SIG-M5 treated with dmso at 0.1 percent for 504 hours (cell line): ENCODE measurements around the gene CTCFL.

ENCODE experiments used
- DNase-seq: peaks from one replicate; lab custom pipeline; 2025; ENCODE audit not compliant: unreplicated experiment; lab: John Stamatoyannopoulos, UW

Gene CTCFL

DNA sequence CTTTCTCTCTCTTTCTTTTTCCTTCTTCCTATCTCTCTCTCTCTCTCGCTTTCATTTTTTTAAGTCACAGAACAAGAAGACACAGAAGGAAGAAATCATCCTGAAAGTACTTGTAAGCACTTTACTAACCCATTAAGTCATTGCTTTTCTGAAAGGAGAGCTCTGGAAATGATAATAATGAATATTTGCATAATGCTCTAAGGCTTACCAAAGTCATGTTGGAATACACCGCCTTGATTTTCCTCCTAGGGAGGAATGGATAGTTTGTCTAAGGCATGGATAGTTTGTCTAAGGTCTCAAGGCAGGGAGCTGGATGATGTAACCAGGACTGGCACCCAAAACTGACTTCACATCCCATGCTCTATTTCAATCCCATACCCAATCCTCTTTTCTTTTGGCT, 12.9 kb upstream of the CTCFL start:
- DNase-seq: no peak

DNA sequence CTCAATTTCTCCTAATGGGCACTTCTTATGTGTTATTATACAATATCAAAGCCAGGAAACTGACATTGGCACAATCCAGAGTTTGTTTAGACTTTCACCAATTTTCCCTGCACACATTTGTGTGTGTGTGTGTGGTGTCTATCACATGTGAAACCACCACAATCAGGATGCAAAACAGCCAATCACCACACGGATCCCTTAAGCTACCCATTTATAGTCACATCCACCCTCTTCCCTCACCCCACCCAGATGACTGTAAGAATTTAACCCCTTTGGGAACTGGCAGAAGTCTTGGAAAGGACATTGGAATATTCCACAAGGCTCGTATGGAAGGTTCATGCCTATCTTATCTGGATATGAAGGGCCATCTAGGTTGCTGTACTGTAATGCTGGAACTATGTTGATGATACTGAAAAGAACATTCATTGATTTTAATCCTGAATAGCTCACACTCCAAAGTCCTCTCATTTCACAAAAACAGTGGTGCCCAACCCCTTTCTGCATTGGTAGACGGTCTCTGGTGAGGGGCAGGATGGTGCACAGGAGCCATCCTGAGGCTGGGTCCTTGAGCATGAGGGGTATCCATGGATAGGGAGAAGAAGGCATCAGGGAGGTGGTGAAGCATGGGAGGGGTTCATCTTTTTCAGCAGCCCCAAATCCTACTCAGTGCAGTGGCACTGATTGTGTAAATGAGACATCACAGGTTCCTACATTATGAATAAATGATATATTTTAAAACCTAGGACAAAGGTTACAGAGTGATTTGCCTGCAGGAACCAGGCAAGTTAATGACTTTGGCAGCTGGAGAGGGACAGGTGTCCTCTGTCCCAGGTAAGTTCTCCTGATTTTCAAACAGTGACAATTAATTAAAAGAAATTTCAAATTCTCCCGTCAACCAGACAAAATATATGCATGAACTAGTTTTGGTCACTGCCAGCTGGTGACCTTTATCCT, 12.1 kb upstream of the CTCFL start:
- DNase-seq: no peak

DNA sequence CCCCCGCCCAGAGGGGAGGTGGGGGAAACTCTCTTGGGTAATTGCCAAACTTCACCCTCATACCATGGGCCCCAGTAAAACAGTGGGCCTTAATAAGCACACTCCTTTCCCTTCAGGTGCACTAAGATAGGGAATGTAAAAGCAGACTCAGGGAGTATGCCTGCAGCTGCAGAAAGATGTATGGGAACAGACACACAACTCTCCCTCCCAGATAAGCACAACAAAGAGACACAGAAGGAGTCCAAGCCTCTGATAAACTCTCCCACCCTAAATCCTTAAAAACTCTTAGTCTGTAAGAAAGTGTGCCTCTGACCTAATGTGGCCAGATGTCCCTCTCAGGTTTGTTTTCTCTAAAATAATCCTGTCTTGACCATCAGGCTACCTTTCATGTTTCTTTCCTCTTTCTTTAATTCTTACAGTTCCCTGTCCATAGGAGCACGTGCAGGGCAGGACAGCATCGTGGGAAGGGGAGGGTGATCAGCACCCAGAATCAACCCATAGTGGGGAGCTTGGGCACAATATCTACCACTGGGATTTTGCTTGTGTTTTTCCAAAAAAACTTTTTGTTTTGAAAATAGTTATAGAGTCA, 11.3 kb upstream of the CTCFL start:
- DNase-seq: no peak

DNA sequence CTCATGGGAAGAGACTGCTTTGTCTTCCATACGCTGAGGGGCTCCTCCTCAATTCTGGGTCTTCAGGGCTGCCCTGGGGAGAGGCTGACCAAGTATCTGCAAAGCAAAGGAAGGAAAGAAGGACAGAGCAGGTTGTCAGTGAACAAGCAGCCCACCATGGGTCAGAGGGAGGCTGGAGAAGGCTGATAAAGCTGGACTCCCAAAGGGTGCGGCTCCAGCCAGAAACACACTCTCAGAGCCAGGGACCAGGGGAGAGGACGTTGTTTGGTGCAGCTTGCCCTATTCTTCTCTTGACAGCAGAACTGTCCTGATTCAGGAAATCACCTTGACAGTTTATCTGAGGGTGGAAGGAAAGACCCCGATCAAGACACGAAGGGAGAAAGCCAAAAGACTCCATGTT, 10.4 kb upstream of the CTCFL start:
- no peak for DNase-seq

DNA sequence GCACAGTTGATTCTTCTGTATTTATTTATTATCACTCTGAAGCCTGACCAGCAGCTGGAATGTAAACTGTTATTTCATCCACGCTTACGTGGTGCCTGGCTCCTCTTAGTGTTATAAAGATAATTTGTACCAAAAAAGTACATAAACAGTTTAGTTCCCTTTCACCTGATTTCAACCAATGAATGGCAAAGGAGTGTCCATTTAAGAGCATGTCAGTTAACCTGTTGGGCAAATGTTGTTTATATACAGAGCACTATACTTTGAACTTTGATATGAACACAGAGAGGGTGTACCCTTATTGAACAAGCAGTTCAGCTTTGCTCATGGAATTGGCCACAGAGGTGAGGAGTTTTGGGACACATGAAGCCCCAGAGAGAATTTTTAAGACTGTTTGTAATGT, 7.2 kb upstream of the CTCFL start:
- DNase-seq: no peak

DNA sequence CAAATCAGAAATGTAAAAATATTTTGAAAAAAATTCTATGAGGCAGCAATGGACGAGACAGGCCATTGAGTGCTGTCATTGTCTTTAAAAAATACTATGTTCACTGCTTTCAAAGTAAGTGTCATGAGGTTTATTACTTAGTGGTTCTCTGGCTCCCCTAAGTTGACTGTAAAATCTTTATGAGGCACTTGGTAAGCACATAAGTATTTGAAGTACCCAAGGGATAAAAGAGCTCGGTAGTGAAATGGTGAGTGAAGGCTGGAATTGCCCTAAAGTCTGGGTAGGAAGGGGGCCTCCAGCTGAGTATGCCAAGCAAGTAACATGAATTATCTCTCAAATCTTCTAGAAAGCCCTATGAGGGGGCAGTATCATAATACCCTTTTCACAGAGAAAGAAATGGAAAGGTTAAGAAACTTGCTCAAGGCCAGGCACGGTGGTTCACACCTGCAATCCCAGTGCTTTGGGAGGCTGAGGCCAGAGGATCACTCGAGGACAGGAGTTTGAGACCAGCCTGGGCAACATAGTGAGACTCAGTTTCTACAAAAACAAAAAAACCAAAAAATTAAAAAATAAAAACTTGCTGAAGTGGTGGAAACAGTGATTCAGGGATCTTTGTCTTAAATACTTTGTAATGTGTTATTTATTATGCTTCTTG, 5.5 kb upstream of the CTCFL start:
- no peak for DNase-seq

DNA sequence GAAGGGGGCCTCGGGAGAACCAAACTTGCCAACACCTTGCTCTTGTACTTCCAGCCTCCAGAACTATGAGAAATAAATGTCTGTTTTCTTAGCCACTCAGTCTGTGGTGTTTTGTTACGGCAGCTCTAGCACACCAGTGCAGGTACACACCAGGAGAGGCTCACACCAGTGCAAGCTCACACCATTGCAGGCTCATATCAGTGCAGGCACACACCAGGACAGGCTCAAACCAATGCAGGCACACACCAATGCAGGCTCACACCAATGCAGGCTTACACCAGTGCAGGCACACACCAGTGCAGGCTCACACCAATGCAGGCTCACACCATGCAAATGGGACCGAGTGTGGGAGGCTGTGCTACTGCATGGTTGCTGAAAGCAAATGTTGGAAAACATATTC, 4.9 kb upstream of the CTCFL start:
- DNase-seq: no peak

DNA sequence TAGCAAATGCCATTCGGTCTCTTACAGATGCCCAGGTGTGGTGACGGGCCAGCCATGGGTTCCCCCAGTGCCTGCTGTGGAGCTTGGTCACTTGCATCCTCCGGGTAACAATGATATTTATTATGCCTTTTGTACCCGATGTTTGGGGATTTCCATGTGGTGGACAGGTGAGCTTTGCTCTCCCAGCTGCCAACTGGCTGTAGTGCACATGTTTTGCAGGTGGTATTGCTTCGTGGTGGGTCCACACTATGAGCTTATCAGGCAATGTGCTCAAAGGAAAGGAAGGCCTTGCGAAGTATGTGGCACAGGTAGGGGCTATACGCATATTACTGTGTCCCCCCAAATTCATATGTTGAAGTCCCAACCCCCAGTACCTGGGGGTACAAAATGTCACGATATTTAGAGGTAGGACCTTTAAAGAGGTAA, 4.2 kb upstream of the CTCFL start:
- DNase-seq: no peak

DNA sequence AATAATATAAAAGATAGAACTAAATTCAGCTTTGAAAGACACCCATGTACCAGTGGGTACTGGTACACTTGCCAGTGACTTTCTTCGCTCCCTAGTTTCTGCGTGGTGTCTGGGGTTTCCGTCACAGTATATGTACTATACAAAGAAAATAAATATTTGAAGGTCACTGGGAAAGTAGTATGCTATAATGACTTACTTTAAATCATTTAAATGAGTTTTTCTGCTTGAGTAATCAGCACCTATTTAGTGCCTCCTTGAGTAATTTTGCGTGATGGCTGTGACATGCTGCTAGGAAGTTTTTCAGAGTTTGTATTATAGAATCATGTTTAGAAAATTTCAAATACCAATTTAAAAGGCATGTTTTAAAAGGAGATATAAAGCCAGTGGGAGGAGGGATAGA, 3.2 kb upstream of the CTCFL start:
- DNase-seq: no peak

DNA sequence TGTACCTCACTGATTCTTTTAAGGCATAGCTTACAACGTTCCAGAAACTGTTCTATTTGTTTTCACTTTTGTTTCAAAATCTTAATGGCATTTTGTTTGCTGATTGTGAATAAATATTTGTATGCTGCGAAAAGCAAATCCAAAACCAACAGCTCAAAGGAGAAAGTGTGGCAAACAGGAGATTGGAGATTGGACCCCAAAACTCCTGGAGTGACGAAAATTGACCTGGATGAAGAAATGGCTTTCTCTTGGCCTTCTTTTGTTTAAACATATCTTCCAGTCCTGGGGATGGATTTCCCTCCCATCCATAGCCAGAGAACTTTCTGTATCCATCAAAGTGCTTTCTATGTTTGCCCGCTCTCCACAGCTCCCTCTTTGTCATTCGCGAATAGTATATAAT, 2.8 kb upstream of the CTCFL start:
- DNase-seq: no peak

DNA sequence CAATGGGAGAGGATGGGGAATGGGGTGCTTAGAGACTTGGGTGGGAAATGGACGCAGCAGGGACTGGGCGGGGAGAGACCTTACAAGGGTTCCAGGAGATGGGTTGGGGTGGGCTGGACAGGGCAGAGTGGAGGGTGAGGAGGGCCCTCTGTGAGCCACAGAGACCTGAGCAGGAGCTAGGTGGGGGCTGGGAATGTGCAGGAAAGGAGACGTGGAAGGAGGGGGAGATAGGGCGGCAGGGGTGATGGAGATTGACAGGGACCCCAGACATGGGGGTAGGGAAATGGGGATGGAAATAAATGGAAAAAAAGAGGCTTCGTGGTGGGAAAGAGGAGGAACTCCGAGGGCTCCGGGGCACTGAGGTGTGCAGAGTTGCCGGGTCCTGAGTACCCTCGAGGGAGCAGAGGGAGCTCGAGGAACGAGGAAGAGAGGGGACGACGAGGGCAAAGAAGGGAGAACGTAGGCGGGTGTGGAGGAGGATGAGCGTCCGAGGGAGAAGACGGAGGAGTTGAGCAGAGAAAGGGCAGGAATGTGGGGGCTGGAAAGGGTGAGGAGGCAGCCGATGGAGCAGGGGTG, 2.0 kb upstream of the CTCFL start:
- DNase-seq: no peak

DNA sequence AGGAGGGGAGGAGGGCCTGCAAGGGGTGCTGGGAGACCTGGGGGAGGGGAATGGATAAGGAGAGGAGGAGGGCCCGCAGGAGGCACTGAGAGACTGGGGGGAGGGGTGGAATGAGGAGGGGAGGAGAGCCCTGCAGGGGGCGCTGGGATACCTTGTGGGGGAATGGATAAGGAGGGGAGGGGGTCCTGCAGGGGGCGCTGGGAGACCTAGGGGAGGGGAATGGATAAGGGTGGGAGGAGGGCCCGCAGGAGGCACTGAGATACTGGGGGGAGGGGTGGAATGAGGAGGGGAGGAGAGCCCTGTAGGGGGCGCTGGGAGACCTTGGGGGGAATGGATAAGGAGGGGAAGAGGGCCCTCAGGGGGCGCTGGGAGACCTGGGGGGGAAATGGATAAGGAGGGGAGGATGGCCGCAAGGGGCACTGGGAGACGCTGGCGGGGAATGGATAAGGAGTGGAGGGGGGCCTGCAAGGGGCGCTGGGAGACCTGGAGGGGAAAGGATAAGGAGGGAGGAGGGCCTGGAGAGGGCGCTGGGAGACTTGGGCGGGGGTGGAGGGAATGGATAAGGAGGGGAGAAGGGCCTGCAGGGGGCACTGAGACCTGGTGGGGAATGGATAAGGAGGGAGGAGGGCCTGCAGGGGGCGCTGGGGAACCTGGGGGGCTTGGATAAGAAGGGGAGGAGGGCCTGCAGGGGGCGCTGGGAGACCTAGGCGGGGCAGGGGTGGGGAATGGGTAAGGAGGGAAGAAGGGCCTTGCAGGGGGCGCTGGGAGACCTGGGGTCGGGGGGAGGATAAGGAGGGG, 1.3 kb upstream of the CTCFL start:
- peak; percentile 46 for DNase-seq

DNA sequence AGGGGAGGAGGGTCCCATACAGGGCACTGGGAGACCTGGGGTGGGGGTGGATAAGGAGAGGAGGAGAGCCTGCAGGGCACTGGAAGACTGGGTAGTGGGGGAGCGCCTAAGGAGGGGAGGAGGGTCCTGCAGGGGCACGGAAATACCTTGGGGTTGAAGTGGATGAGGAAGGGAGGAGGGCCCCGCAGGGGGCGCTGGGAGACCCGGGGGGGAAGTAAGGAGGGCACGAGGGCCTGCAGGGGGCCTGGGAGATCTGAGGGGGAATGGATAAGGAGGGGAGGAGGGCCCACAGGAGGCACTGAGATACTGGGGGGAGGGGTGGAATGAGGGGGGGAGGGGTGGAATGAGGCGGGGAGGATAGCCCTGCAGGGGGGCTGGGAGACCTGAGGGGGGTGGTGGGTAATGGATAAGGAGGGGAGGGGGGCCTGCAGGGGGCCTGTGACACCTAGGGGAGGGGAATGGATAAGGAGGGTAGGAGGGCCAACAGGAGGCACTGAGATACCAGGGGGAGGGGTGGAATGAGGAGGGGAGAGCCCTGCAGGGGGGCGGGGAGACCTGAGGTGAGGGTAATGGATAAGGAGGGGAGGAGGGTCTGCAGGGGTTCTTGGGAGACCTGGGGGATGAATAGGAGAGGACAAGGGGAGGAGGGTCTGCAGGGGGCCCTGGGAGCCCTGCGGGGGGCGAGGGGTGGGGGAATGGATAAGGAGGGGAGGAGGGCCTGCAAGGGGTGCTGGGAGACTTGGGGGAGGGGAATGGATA, 567 bp upstream of the CTCFL start:
- no peak for DNase-seq

DNA sequence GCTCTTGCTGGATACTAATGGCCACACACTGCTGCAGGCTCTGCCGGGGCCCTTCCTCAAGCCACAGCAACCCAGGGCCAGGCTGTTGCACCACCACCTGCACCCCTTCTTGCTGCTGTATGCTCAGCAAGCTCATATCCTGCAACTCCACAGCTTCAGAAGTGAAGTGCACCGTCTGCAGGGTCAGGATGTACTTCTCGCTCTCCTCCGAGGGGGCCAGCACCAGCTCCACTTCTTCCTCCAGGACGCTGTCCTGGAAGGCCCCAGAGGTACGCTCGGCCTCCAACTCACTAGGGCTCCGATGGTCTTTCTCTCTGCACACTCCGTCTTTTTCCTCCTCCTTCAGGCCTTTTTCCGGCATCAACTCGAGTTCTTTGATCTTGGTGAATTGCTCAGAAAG, 1.2 kb downstream of the CTCFL start:
- DNase-seq: no peak

DNA sequence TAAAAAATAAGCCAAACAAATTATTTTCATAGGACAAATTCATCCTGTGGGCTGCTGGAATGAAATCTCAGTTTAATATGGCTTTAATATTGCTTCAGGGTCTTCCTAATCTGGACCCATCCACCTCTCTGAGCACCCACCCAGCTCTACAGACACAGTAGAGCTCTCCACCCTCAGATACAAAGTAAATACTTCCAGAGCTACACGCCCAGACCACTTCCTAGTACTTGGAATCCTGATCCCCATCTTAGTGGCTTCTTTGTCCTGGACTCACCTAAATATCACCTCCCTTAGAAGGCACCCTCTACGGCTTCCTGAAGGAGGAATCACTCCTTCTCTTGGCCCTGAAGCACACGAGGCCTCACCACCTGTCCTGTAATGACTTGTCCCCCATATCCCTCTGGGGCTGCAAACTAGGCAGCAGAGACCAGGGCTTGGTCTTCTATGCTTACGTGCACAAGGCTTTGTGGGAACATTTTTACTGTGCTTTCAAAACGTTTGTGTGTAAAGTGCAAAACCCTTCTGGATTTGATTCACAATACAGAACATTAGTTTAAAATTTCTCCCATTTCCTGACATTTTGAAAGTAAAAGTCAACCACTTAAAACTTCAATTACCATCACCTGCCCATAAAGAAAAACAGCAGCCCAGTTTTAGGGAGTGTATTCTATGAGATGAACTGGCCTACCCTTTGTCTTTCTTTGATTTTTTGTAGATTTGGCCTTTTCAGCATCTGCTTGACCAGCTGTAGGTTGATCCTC, 2.4 kb downstream of the CTCFL start:
- DNase-seq: no peak

DNA sequence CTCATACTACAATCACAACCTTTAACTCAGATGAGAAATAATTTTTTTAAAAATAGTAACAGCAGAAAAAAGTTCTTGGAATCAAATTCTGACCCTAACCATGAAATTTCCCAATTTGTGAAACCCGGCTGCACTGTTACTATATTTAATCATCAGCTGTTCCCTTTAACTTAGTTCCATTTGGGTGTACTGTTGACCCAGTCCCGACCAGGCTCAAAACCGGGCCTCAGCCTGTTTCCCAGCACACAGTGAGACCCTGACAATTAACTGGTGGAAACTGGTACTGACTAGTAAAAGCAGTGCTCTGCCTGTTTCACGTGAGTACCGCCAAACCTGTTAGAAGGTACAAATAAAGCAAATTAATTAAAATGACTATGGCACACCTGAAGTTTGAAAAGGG, 7.0 kb downstream of the CTCFL start:
- no peak for DNase-seq

DNA sequence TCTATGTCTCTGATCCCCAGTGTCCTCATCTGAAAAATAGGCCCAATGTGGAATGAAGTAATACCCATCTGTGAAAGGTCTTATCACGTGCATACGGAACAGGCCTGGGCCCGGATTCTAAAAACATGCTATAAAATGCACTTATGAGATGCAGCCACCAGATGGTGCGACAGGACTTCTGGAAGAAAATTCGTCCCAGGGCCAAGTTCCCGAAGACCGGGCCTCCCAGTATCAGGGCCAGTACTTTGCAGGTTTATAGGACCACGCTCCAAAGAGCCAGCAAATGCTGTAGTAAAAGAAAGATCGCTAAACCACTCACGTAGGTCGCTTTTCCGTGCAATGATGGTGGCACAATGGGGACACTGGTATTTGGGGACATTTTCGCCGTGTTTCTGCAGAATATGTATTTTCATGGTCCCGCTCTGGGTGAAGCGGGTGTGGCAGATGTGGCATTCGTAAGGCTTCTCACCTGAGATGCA, 10.6 kb downstream of the CTCFL start:
- DNase-seq: peak; percentile 75

DNA sequence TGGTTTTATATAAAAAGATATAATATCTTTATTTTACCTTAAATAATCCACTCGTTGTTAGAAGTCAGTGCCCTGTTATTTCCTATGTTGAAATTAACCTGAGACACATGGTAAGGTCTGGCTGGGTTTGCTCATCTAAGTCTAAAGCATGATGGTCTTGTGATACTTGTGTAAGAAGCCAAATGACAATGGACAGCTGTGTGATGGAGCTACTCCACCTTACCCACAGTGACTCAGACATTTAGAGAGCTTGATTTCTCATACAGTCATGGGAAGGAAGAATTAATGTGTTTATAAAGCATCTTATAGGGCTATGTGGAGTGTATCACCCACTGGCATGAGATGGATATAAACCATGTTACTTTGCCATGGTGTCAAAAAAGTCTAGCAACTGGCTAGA, 11.7 kb downstream of the CTCFL start:
- no peak for DNase-seq

DNA sequence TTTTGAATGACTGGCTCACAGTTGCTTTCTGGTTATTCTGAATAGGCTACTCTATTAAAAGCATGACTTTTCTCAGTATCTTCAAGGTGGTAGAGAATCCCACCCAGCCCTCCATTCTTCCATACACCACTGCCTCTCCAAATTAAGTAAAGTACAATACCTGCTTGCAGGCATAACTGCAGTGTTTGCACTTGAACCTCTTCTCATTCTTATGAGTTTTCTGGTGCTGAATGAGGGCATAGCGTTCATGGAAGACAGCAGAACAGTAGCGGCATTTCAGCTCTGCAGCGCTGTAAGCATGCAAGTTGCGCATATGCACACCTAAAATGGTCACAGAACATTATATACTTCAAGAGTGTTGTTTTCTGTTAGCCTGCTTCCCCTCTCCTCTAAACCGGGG, 12.5 kb downstream of the CTCFL start:
- DNase-seq: no peak
